Upper lobe of left lung (tissue), 6 donors: ENCODE measurements around the gene DNAJC13. TPM values are rescaled to one million over a fixed set of nuclear protein-coding genes. Genes with fewer than 3 reads are reported as not detected.

Experiments
- ATAC-seq, 2 donors: fragments of 200-7000 bp; cut with Tn5 transposase; one replicate each; pipeline ENCODE4 v1.9.1; 2022; ENCODE audit warnings: mild to moderate bottlenecking in 2 of 2, moderate library complexity in 2 of 2; ENCODE audit not compliant: low FRiP score in 2 of 2
- DNase-seq, 2 donors: peaks; one replicate each; pipeline ENCODE4 v3.0.0-alpha.2; 2019 to 2020
- H3K27ac ChIP-seq, 4 donors: fragments of 200-600 bp; sonication (generic); one replicate each; pipeline ENCODE4 v1.5.1; 2016 to 2019
- H3K27me3 ChIP-seq, 4 donors: fragments of 200-600 bp; sonication (generic); one replicate each; pipeline ENCODE4 v1.5.1; 2017 to 2019
- H3K36me3 ChIP-seq, 4 donors: fragments of 200-600 bp; sonication (generic); one replicate each; pipeline ENCODE4 v1.5.1; 2016 to 2019
- H3K4me1 ChIP-seq, 4 donors: fragments of 200-600 bp; sonication (generic); one replicate each; pipeline ENCODE4 v1.5.1; 2018 to 2019
- H3K4me3 ChIP-seq, 4 donors: fragments of 200-600 bp; sonication (generic); one replicate each; pipeline ENCODE4 v1.5.1; 2017 to 2019; ENCODE audit warnings: mild to moderate bottlenecking in 2 of 4, moderate library complexity in 1 of 4
- H3K9me3 ChIP-seq, 4 donors: fragments of 200-600 bp; sonication (generic); one replicate each; pipeline ENCODE4 v1.5.1; 2018 to 2019
- EP300 ChIP-seq, 4 donors: sonication (generic); formaldehyde crosslinking; IDR thresholded peaks; one replicate each; pipeline ENCODE4 v1.5.1; 2017; ENCODE audit warnings: antibody characterized with exemption in 4 of 4, control low read depth in 2 of 4
- POLR2A ChIP-seq, 4 donors: fragments of 450-650 bp; IDR thresholded peaks; one replicate each; pipeline ENCODE4 v1.5.1; 2016 to 2017; ENCODE audit warnings: antibody characterized with exemption in 4 of 4, mild to moderate bottlenecking in 2 of 4
- POLR2AphosphoS5 ChIP-seq, 2 donors: sonication (generic); formaldehyde crosslinking; IDR thresholded peaks; one replicate each; pipeline ENCODE4 v1.5.1; 2017; ENCODE audit warnings: antibody characterized with exemption in 2 of 2
- WGBS, 2 donors: methylation state at CpG; one replicate each; pipeline ENCODE4 v1.1.5; 2017 to 2018; 5-methylcytosine and 5-hydroxymethylcytosine counted together
- total RNA-seq, 6 donors: library from RNA; depleted of rRNA in 4 of 6; stranded (reverse); fragments of >200 nt in 4 of 6; gene quantifications; one replicate each; pipeline versions ENCODE4 v1.1.0 to v1.2.1, GENCODE V29; 2016 to 2021
- TF ChIP-seq, protein P1 (sequence below), 6 experiments: fragments of 450-650 bp in 4 of 6; fragments of 200-600 bp in 2 of 6; sonication (generic) in 2 of 6; IDR thresholded peaks; one replicate each; pipeline ENCODE4 v1.5.1; 2016 to 2019; ENCODE audit warnings: antibody characterized with exemption in 6 of 6
- donor health status: DM: no; HTN: no; CAD: no; lungs with moderate emphysema.
- donor health status: DM: no; HTN: yes; CAD: no; lungs with severe emphysema.

Gene DNAJC13
- total RNA-seq, 6 donors from 2014 or later, result 29.1 to 54.9 (median 35.1) TPM

- Histone ChIP-seq H3K27me3 (no peaks in the 10 kb centered on the region), H3K9me3 (no peaks in the 10 kb centered on the region), H3K4me3 (no peak overlapping the region), H3K36me3 (peaks cover 9 to 92% (median 47%) of the 10 kb centered on the region in 4 donors), H3K4me1 (no peaks in the 10 kb centered on the region), H3K27ac (no peak overlapping the region)
- DNase-seq (no peak), ATAC-seq (no peak)
- WGBS, 2 donors, result 86 to 94% methylated on average over 4 of the region's 4 CpGs
- TF ChIP-seq POLR2AphosphoS5 (IDR thresholded peaks at IDR 0.05) (no peak), EP300 (IDR thresholded peaks at IDR 0.05) (no peak), POLR2A (IDR thresholded peaks at IDR 0.05) (no peak)
- TF ChIP-seq, protein P1, sequence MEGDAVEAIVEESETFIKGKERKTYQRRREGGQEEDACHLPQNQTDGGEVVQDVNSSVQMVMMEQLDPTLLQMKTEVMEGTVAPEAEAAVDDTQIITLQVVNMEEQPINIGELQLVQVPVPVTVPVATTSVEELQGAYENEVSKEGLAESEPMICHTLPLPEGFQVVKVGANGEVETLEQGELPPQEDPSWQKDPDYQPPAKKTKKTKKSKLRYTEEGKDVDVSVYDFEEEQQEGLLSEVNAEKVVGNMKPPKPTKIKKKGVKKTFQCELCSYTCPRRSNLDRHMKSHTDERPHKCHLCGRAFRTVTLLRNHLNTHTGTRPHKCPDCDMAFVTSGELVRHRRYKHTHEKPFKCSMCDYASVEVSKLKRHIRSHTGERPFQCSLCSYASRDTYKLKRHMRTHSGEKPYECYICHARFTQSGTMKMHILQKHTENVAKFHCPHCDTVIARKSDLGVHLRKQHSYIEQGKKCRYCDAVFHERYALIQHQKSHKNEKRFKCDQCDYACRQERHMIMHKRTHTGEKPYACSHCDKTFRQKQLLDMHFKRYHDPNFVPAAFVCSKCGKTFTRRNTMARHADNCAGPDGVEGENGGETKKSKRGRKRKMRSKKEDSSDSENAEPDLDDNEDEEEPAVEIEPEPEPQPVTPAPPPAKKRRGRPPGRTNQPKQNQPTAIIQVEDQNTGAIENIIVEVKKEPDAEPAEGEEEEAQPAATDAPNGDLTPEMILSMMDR (IDR thresholded peaks at IDR 0.05), result no peak
These were observed 90.4 kb downstream of the DNAJC13 start for GRCh38 chr3:132507657-132508056.

DNA sequence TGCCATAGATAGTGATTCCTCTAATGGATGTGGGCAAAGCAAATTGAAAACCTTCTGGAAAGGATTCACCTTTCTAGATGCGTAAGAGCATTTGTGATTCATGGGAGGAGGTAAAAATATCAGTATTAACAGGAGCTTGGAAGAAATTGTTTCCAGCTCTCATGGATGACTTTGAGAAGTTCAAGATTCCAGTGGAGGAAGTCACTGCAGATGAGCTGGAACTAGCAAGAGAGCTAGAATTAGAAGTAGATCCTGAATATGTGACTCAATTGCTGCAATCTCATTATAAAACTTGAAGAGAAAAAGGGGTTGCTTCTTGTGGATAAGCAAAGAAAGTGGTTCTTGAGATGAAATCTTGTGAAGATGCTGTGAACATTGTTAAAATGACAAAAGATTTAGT lies 91.8 kb downstream of the DNAJC13 start:
- WGBS, 2 donors, result 93 to 95% methylated on average over 1 of the region's 1 CpG
- TF ChIP-seq POLR2A (IDR thresholded peaks at IDR 0.05) (no peak), POLR2AphosphoS5 (IDR thresholded peaks at IDR 0.05) (no peak), EP300 (IDR thresholded peaks at IDR 0.05) (no peak)
- TF ChIP-seq, protein P1 (IDR thresholded peaks at IDR 0.05), result no peak

GRCh38 chr3:132509506-132509905 lies 92.2 kb downstream of the DNAJC13 start:
- no peaks in the 10 kb centered on the region for H3K9me3 ChIP-seq
- no peak overlapping the region for H3K27ac ChIP-seq
- DNase-seq, result no peak
- no peak overlapping the region for H3K4me3 ChIP-seq
- peaks cover 9 to 92% (median 41%) of the 10 kb centered on the region in 4 donors for H3K36me3 ChIP-seq
- no peak for ATAC-seq
- no peak for TF ChIP-seq POLR2A (IDR thresholded peaks at IDR 0.05)
- TF ChIP-seq, protein P1 (IDR thresholded peaks at IDR 0.05), result no peak
- TF ChIP-seq EP300 (IDR thresholded peaks at IDR 0.05), result no peak
- TF ChIP-seq POLR2AphosphoS5 (IDR thresholded peaks at IDR 0.05), result no peak
- no peaks in the 10 kb centered on the region for H3K27me3 ChIP-seq
- 96 to 100% methylated on average over 1 of the region's 1 CpG for WGBS, 2 donors
- H3K4me1 ChIP-seq, result no peaks in the 10 kb centered on the region

More for the DNA sequence above, 91.8 kb downstream of the DNAJC13 start:
- Histone ChIP-seq H3K4me3 (no peak overlapping the region), H3K27me3 (no peaks in the 10 kb centered on the region), H3K27ac (no peak overlapping the region), H3K36me3 (peaks cover 9 to 92% (median 43%) of the 10 kb centered on the region in 4 donors), H3K4me1 (no peaks in the 10 kb centered on the region), H3K9me3 (no peaks in the 10 kb centered on the region)
- DNase-seq (no peak), ATAC-seq (no peak)

GRCh38 chr3:132513057-132513456 lies 95.8 kb downstream of the DNAJC13 start:
- no peak for ATAC-seq
- Histone ChIP-seq H3K27ac (no peak overlapping the region), H3K27me3 (no peaks in the 10 kb centered on the region), H3K36me3 (peaks cover 18 to 92% (median 40%) of the 10 kb centered on the region in 4 donors), H3K4me3 (no peak overlapping the region), H3K4me1 (no peaks in the 10 kb centered on the region), H3K9me3 (no peaks in the 10 kb centered on the region)
- DNase-seq, result no peak
- WGBS, 2 donors, result 77 to 84% methylated on average over 5 of the region's 5 CpGs
- TF ChIP-seq POLR2AphosphoS5 (IDR thresholded peaks at IDR 0.05) (no peak), EP300 (IDR thresholded peaks at IDR 0.05) (no peak), POLR2A (IDR thresholded peaks at IDR 0.05) (no peak)
- TF ChIP-seq, protein P1 (IDR thresholded peaks at IDR 0.05), result no peak

GRCh38 chr3:132517311-132517710 lies 100.0 kb downstream of the DNAJC13 start:
- DNase-seq (no peak), ATAC-seq (no peak)
- Histone ChIP-seq H3K4me3 (no peak overlapping the region), H3K9me3 (no peaks in the 10 kb centered on the region), H3K36me3 (peaks cover 11 to 84% (median 38%) of the 10 kb centered on the region in 4 donors), H3K27me3 (no peaks in the 10 kb centered on the region), H3K4me1 (no peaks in the 10 kb centered on the region), H3K27ac (no peak overlapping the region)
- TF ChIP-seq POLR2AphosphoS5 (IDR thresholded peaks at IDR 0.05), result no peak
- TF ChIP-seq, protein P1 (IDR thresholded peaks at IDR 0.05), result no peak
- TF ChIP-seq POLR2A (IDR thresholded peaks at IDR 0.05), result no peak
- no peak for TF ChIP-seq EP300 (IDR thresholded peaks at IDR 0.05)
- WGBS, 2 donors, result 94 to 97% methylated on average over 2 of the region's 2 CpGs
